HEK293 (cell line): Measurements from ENCODE around the gene ATXN7.

ENCODE experiments used
- CTCF ChIA-PET: fragments of 350-600 bp; formaldehyde crosslinking; extraction: SDS; loops from one replicate; lab custom pipeline; 2021; ENCODE audit warnings: antibody characterized with exemption; lab: Yijun Ruan, JAX
- POLR2A ChIA-PET: fragments of 300-600 bp; formaldehyde crosslinking; extraction: SDS; loops from one replicate; lab custom pipeline; 2020; ENCODE audit warnings: antibody characterized with exemption, inconsistent platforms; lab: Yijun Ruan, JAX
- H3K27ac ChIP-seq: fragments of 200-500 bp; sonication (Bioruptor generic); 2 replicates; pipeline ENCODE4 v1.5.1; 2014; ENCODE audit warnings: low read depth, low read length, control low read depth, inconsistent platforms; ENCODE audit errors: extremely low read depth
- H3K36me3 ChIP-seq, 2 experiments: fragments of 200-500 bp in 1 of 2; sonication (Bioruptor generic) in 1 of 2; 1 replicate in 1 of 2; 2 replicates in 1 of 2; pipeline ENCODE4 v1.5.1; 2014 to 2017; ENCODE audit warnings: inconsistent platforms in 2 of 2, low read length in 2 of 2; ENCODE audit not compliant: control insufficient read depth in 2 of 2, insufficient read depth in 1 of 2
- H3K4me1 ChIP-seq: fragments of 200-500 bp; sonication (Bioruptor generic); 2 replicates; pipeline ENCODE4 v1.5.1; 2014; ENCODE audit warnings: mild to moderate bottlenecking, low read length, inconsistent platforms; ENCODE audit not compliant: control insufficient read depth, insufficient read depth
- H3K4me3 ChIP-seq: 2 replicates; pipeline ENCODE4 v1.5.1; 2011; ENCODE audit warnings: low read depth, mild to moderate bottlenecking, control low read depth, low read length, moderate library complexity
- H3K9me3 ChIP-seq: fragments of 200-500 bp; sonication (Bioruptor generic); 2 replicates; pipeline ENCODE4 v1.5.1; 2014; ENCODE audit warnings: low read depth, low read length, inconsistent platforms; ENCODE audit not compliant: control insufficient read depth, insufficient read depth
- KLF1 ChIP-seq: fragments of 450-650 bp; formaldehyde crosslinking; IDR thresholded peaks from 2 replicates; pipeline ENCODE4 v1.5.1; 2016; ENCODE audit warnings: missing biosample characterization, missing genetic modification characterization
- KLF16 ChIP-seq: fragments of 450-650 bp; formaldehyde crosslinking; IDR thresholded peaks from 2 replicates; pipeline ENCODE4 v1.5.1; 2017; ENCODE audit warnings: missing biosample characterization, missing genetic modification characterization
- SCRT2 ChIP-seq: fragments of 450-650 bp; formaldehyde crosslinking; IDR thresholded peaks from 2 replicates; pipeline ENCODE4 v1.5.1; 2016; ENCODE audit warnings: missing biosample characterization, missing genetic modification characterization
- TSHZ1 ChIP-seq: fragments of 450-650 bp; formaldehyde crosslinking; IDR thresholded peaks from 2 replicates; pipeline ENCODE4 v1.5.1; 2016; ENCODE audit warnings: missing biosample characterization, missing genetic modification characterization, borderline replicate concordance
- WT1 ChIP-seq: fragments of 450-650 bp; formaldehyde crosslinking; IDR thresholded peaks from 2 replicates; pipeline ENCODE4 v1.5.1; 2016; ENCODE audit warnings: missing biosample characterization, missing genetic modification characterization
- ZBTB1 ChIP-seq: fragments of 450-650 bp; formaldehyde crosslinking; IDR thresholded peaks from 2 replicates; pipeline ENCODE4 v1.5.1; 2016; ENCODE audit warnings: missing biosample characterization, missing genetic modification characterization
- ZBTB20 ChIP-seq: fragments of 450-650 bp; formaldehyde crosslinking; IDR thresholded peaks from 2 replicates; pipeline ENCODE4 v1.5.1; 2016; ENCODE audit warnings: missing biosample characterization, missing genetic modification characterization
- ZBTB48 ChIP-seq: fragments of 450-650 bp; formaldehyde crosslinking; IDR thresholded peaks from 2 replicates; pipeline ENCODE4 v1.5.1; 2016; ENCODE audit warnings: missing biosample characterization, missing genetic modification characterization
- ZNF148 ChIP-seq: fragments of 450-650 bp; formaldehyde crosslinking; IDR thresholded peaks from 2 replicates; pipeline ENCODE4 v1.5.0; 2017; ENCODE audit warnings: missing biosample characterization, missing genetic modification characterization, borderline replicate concordance
- ZNF155 ChIP-seq: fragments of 450-650 bp; formaldehyde crosslinking; IDR thresholded peaks from 2 replicates; pipeline ENCODE4 v1.5.1; 2016; ENCODE audit warnings: missing biosample characterization, missing genetic modification characterization
- ZNF280C ChIP-seq: fragments of 450-650 bp; formaldehyde crosslinking; IDR thresholded peaks from 2 replicates; pipeline ENCODE4 v1.5.1; 2016; ENCODE audit warnings: missing biosample characterization, missing genetic modification characterization
- ZNF394 ChIP-seq: fragments of 450-650 bp; formaldehyde crosslinking; IDR thresholded peaks from 2 replicates; pipeline ENCODE4 v1.5.1; 2016; ENCODE audit warnings: missing biosample characterization, missing genetic modification characterization, mild to moderate bottlenecking, moderate library complexity, borderline replicate concordance
- ZNF530 ChIP-seq: fragments of 450-650 bp; formaldehyde crosslinking; IDR thresholded peaks from 2 replicates; pipeline ENCODE4 v1.5.1; 2016; ENCODE audit warnings: low read depth, missing biosample characterization, missing genetic modification characterization
- ZNF548 ChIP-seq: fragments of 450-650 bp; formaldehyde crosslinking; IDR thresholded peaks from 2 replicates; pipeline ENCODE4 v1.5.1; 2016; ENCODE audit warnings: missing biosample characterization, missing genetic modification characterization
- ZNF555 ChIP-seq: fragments of 450-650 bp; formaldehyde crosslinking; conservative IDR thresholded peaks from 2 replicates; pipeline ENCODE4 v1.5.1; 2017; ENCODE audit warnings: missing biosample characterization, mild to moderate bottlenecking, missing genetic modification characterization, inconsistent platforms
- ZNF621 ChIP-seq: fragments of 450-650 bp; formaldehyde crosslinking; IDR thresholded peaks from 2 replicates; pipeline ENCODE4 v1.5.1; 2017; ENCODE audit warnings: missing biosample characterization, missing genetic modification characterization
- ZNF76 ChIP-seq: fragments of 450-650 bp; formaldehyde crosslinking; IDR thresholded peaks from 2 replicates; pipeline ENCODE4; 2016; ENCODE audit warnings: low read depth, missing biosample characterization, missing genetic modification characterization, borderline replicate concordance
- ZNF837 ChIP-seq: fragments of 450-650 bp; formaldehyde crosslinking; IDR thresholded peaks from 2 replicates; pipeline ENCODE4 v1.5.1; 2016; ENCODE audit warnings: missing biosample characterization, missing genetic modification characterization
- ZSCAN18 ChIP-seq: fragments of 450-650 bp; formaldehyde crosslinking; IDR thresholded peaks from 2 replicates; pipeline ENCODE4 v1.5.1; 2016; ENCODE audit warnings: missing biosample characterization, missing genetic modification characterization

The ATXN7 gene

GRCh38 chr3:64028754-64029153, 165.1 kb downstream of the ATXN7 start:
- no peaks in the 10 kb centered on the region for H3K4me1 ChIP-seq
- CTCF ChIA-PET: interaction anchor here (0.7 to 1.8 kb wide), 2 partner anchors 368 to 456 kb away, joined by 3 to 20 read pairs; no protein-coding TSS in a partner anchor
- no peaks in the 10 kb centered on the region for H3K36me3 ChIP-seq
- no peak overlapping the region for H3K4me3 ChIP-seq
- TF ChIP-seq WT1 (tag by site-specific recombination) (no peak), ZNF548 (no peak), SCRT2 (no peak), ZNF394 (tag by site-specific recombination) (no peak), ZNF76 (tag by site-specific recombination) (no peak), KLF1 (no peak), ZNF530 (tag by site-specific recombination) (no peak), ZNF555 (no peak), ZSCAN18 (tag by site-specific recombination) (no peak), ZNF621 (tag by site-specific recombination) (no peak), ZNF155 (tag by site-specific recombination) (no peak), ZNF148 (tag by site-specific recombination) (no peak), ZNF837 (tag by site-specific recombination) (no peak), ZBTB20 (no peak), TSHZ1 (tag by site-specific recombination) (no peak), ZBTB1 (no peak), ZNF280C (tag by site-specific recombination) (no peak), KLF16 (tag by site-specific recombination) (no peak), ZBTB48 (tag by site-specific recombination) (no peak)
- H3K27ac ChIP-seq: no peak overlapping the region
- no peaks in the 10 kb centered on the region for H3K9me3 ChIP-seq
- POLR2A ChIA-PET: no interaction called here
